Stimulated activated CD8-positive, alpha-beta memory T cell treated with anti-CD3 and anti-CD28 coated beads, Interleukin-15, amount 100 ng/mL, for 1 hour (primary cell): Measurements from ENCODE around the gene PDE4D.
A peak's percentile ranks its signal among the peaks of the same experiment; 100 is the strongest.

ENCODE experiments used
- DNase-seq: peaks from one replicate; pipeline ENCODE4 v3.0.0-alpha.2; 2020; ENCODE audit warnings: low read depth

PDE4D gene

DNA sequence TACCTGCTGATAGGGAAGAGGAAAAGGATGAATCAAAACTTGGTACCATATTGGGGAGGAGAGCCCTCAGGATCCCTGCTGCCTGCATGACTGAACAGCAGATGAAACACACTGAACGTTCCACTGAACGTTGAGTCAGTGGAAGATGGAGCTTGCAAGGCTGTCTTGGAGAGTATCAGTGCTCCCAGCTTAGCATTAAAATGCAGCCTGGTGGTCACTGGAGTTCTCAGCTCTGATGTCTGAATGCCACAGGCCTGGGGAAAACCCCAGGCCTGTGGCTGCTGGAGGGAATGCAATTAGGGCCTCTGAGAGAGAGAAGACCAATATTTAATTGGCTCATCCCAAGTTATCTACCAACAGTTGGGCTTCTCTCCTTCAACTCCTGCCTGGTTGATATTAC is 54.5 kb downstream of the PDE4D start:
- DNase-seq, result no peak

- DNase-seq, result no peak
Measured at GRCh38 chr5:59838067-59838466, 55.5 kb downstream of the PDE4D start.

GRCh38 chr5:59837071-59837470 is 56.5 kb downstream of the PDE4D start:
- DNase-seq, result no peak

DNA sequence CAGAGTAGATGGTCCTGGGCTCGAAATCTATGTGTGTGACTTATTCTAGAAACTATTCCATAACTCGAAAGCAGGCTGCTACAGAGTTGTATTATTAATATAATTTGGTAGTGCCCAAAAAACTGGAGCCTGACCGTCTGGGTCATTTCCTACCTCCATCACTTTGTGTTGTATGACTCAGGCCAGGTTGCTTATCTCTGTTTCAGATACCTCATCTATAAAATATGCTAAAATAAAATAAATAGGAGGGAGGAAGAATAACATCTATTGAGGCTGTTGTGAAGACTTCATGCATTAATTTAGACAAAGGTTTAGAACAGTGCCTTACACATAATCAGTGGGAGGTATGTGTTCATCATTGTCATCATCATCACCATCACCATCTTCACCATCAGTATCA is 57.7 kb downstream of the PDE4D start:
- no peak for DNase-seq

GRCh38 chr5:59833448-59833847 is 60.1 kb downstream of the PDE4D start:
- no peak for DNase-seq

- DNase-seq, result no peak
Measured at GRCh38 chr5:59832577-59833301, 60.8 kb downstream of the PDE4D start.

GRCh38 chr5:59831326-59832010 is 62.1 kb downstream of the PDE4D start:
- DNase-seq, result no peak

GRCh38 chr5:59830536-59831200 is 62.9 kb downstream of the PDE4D start:
- no peak for DNase-seq

GRCh38 chr5:59829922-59830321 is 63.6 kb downstream of the PDE4D start:
- DNase-seq, result no peak

DNA sequence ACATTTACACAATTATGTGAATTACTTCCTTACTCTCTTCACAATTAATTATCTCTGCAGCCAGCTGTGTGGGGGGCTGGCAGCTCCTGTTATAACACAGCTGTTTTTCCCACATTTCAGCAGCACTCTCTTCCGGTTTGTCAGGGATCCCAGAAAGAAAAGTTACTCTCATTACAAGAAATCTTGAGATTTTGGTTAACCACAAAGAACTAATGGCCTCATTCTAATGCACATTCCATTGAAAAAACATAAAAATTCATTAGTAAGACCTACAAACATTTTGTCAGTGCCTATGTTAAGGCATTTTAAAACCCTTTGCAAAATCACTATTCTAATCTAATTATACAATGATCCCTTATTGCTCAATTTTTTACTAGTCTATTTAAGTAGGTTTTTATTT is 64.1 kb downstream of the PDE4D start:
- no peak for DNase-seq

DNA sequence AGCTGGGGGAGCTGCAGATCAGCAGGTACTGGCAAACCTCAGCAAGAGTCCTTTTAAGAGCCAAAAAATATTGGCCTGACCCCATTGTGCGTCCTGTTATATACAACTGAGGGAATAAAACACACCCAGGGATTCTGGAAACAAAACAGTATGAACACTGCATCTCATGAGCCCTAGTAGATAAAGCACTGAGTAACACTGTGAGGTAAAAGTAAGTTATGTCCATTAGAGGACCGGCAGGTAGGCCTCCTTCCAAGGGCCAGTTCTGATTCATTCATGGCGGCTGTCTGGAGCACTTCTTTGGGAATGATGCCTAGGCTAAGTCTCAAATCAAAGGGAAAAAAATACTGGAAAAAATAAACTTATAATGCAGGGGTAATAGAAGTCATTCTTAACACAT is 64.9 kb downstream of the PDE4D start:
- DNase-seq, result no peak

DNA sequence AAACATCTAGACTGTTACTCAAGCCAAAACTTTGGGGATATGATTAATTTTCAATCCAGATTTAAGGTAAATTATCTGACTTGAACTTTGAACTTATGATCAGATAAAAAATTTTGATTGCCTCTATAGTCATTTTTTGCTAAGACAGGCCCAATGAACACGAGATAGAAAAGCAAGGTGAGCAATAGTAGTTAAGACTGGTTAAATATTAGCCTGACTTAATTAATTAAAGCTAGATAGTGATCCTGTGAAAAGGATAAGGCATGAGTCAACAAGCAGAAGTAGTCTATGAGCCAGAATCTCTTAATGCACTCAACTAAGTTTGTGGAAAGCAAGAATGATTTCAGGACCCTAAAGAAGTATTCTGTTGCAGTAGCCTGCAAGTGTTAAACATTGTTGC is 66.5 kb downstream of the PDE4D start:
- DNase-seq, result no peak

DNA sequence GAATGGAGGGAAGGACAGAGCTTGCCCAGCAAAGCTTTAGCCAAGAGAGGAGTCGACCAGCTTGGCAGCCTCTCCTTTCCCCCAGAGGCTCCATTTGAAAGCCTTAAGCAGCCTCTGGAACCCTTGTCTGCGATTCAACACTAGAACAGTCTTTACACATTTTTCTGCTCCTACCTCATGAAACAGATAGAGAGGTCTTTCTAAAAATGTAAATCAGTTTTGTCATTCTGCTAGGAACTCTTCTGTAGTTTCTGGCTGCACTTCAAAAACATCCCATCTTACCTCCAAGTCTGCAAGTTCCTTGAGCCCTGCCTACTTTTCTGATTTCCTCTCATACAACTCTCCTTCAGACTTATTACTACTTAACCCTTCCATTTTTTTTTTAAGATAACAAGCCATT is 70.1 kb downstream of the PDE4D start:
- no peak for DNase-seq

- no peak for DNase-seq
Measured at GRCh38 chr5:59819806-59820205, 73.7 kb downstream of the PDE4D start.

GRCh38 chr5:59817536-59817935 is 76.0 kb downstream of the PDE4D start:
- no peak for DNase-seq

DNA sequence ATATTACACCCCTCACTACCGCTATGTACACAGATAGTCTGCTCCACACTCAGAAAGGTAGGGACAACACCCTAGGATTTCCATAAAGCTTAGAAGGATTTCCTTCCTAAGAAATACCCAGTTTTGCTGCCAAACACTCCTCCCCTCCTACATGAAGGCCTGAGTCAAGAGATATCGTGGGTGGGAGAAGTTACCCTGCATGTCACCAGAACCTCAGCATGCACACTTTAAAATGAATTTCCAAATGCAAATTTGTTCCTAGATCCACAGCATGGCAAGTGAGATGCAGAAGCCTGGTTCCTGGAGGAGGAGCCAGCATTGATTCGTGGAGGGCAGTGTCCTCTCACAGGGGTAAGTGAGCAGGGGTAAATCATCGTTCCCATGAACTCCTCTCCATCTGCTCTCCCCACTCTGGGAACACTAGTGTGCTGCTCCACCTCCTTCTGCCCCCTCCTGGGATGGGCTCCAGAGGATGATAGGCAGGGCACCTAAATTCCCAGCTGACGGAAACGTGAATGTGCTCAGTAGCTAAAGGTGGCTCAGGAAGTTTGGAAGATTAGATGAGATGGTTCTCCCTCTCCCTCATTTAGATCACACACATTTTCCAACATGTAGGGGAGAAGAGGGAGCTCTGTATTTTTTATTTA is 76.7 kb downstream of the PDE4D start:
- no peak for DNase-seq

GRCh38 chr5:59814537-59814872 is 79.0 kb downstream of the PDE4D start:
- DNase-seq, result no peak

DNA sequence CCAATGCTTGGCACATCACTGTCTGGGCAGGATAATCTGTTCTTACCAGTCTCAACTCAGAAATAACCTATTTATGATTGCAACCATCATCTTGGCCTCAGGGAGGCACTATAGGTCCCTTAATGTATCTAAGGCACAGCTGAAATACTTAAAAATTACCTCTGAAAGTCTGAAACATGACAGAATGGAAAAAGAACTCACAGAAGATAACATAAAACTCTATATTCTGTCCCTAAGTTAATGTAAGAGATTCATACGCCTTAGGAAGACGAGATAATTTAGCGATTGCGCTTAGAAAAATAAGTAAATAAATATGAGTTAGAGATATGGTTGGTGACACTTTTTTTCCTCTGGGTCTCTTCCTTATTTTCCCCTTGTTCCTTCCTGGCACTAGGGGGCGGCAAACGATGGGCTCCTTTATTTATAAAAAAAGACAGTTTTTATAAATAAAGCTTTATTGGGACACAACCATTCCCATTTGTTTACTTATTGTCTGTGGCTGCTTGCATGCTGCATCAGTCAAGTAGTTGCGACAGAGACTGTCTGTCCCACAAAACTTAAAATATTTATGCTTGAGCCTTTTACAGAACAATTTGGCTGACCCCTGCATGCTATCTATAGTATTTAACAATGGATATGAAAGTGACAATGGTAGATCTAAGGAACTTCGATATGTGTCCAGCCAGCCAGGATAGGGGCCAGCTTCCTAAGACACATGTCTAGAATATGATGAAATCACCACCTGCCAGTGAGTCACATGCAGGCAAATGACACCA is 79.6 kb downstream of the PDE4D start:
- DNase-seq, result no peak

- DNase-seq, result peak; percentile 27
Measured at GRCh38 chr5:59810041-59810440, 83.5 kb downstream of the PDE4D start.

DNA sequence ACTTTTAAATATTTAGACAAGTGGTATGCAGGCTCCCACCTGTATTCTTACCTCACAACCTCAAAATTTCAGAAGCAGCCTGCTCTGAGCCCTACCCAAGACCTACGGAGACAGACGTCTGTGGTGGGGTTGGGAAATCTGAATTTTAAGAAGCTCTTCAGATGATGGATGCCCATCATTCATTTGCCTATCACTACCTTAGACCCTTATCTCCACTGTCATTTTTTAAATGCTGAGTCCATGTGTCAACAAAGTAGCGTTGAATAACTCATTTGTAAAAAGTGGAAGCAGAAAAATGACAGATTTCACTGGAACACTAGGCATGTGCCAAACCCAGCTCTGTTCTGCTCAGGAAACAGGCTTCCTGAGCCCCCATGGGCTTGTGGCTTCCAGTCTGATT is 85.7 kb downstream of the PDE4D start:
- DNase-seq, result no peak

- DNase-seq, result no peak
Measured at GRCh38 chr5:59800347-59800893, 93.1 kb downstream of the PDE4D start.
